K562 (cell line): Measurements from ENCODE around the gene TMEM123. TPM values are rescaled to one million over a fixed set of nuclear protein-coding genes. Genes with fewer than 3 reads are reported as not detected.

Experiments
- ATF6 ChIP-seq: sonication (generic); formaldehyde crosslinking; IDR thresholded peaks from 2 replicates; pipeline ENCODE4 v1.4.0; 2020; ENCODE audit warnings: mild to moderate bottlenecking, missing genetic modification reagents
- CREB1 ChIP-seq, 2 experiments: sonication (generic) in 1 of 2; formaldehyde crosslinking in 1 of 2; IDR thresholded peaks; 2 replicates each; pipeline versions ENCODE4 v1.6.1 to v1.8.0; 2012 to 2022; ENCODE audit warnings: inconsistent platforms in 1 of 2, mild to moderate bottlenecking in 1 of 2, missing genetic modification reagents in 1 of 2, moderate library complexity in 1 of 2
- FIP1L1 ChIP-seq: fragments of 200-400 bp; formaldehyde crosslinking; IDR thresholded peaks from 2 replicates; pipeline ENCODE4 v1.6.1; 2018; ENCODE audit warnings: mild to moderate bottlenecking, low read depth, low read length; ENCODE audit not compliant: poor library complexity, severe bottlenecking
- NFATC3 ChIP-seq: fragments of 450-650 bp; IDR thresholded peaks from 2 replicates; pipeline ENCODE4 v1.6.1; 2017; ENCODE audit warnings: mild to moderate bottlenecking
- NONO ChIP-seq, 2 experiments: fragments of 200-400 bp in 1 of 2; fragments of 450-650 bp in 1 of 2; formaldehyde crosslinking in 1 of 2; IDR thresholded peaks; 2 replicates each; pipeline ENCODE4 v1.6.1; 2017; ENCODE audit warnings: low read depth in 2 of 2, mild to moderate bottlenecking in 2 of 2, moderate library complexity in 2 of 2, low read length in 1 of 2
- POLR2H ChIP-seq: IDR thresholded peaks from 2 replicates; pipeline ENCODE4 v1.6.1; 2016; ENCODE audit warnings: missing genetic modification characterization, low read depth, mild to moderate bottlenecking, control low read depth, missing compliant biosample characterization, moderate library complexity
- RB1 ChIP-seq: fragments of 450-650 bp; IDR thresholded peaks from 2 replicates; pipeline ENCODE4 v1.6.1; 2017; ENCODE audit warnings: low read depth, mild to moderate bottlenecking
- SIRT6 ChIP-seq: IDR thresholded peaks from one replicate; pipeline ENCODE4 v1.6.1; 2012; ENCODE audit warnings: low read depth, mild to moderate bottlenecking, control low read depth, inconsistent platforms, low read length, moderate library complexity
- TAL1 ChIP-seq: fragments of 450-650 bp; IDR thresholded peaks from 2 replicates; pipeline ENCODE4 v1.6.1; 2016; ENCODE audit warnings: mild to moderate bottlenecking
- ZBTB7A ChIP-seq: IDR thresholded peaks from 2 replicates; pipeline ENCODE4 v1.6.1; 2011; ENCODE audit warnings: low read depth, mild to moderate bottlenecking, low read length, moderate library complexity, borderline replicate concordance; ENCODE audit not compliant: control insufficient read depth
- polyA plus RNA-seq, 8 experiments: library from polyadenylated mRNA; depleted of rRNA in 4 of 8; stranded (reverse) in 5 of 8; unstranded in 3 of 8; fragments of >200 nt; fragmentation: Nextera tagmentation in 2 of 8; fragmentation: Illumina TruSeq in 1 of 8; extraction: Ambion mirVana in 2 of 8; extraction: Trizol in 1 of 8; gene quantifications; 2 replicates each; pipeline versions ENCODE4 v1.2.1 to v1.2.3, GENCODE V29; 2011 to 2014; ENCODE audit warnings: inconsistent platforms in 1 of 8, missing spikeins in 1 of 8
- total RNA-seq, 7 experiments: library from RNA; depleted of rRNA in 6 of 7; stranded (reverse); fragments of >200 nt in 6 of 7; fragmentation: Illumina TruSeq in 2 of 7; extraction: Trizol in 2 of 7; gene quantifications; 2 replicates each; pipeline versions ENCODE4 v1.2.1 to v1.2.3, GENCODE V29; 2011 to 2021; ENCODE audit warnings: low replicate concordance in 1 of 7
- TF ChIP-seq, protein P1 (sequence below): fragments of 200-800 bp; sonication (Bioruptor generic); IDR thresholded peaks from 2 replicates; pipeline ENCODE4 v1.6.1; 2017; ENCODE audit warnings: missing genetic modification characterization, missing compliant biosample characterization
- TF ChIP-seq, protein P2 (sequence below): fragments of 450-650 bp; IDR thresholded peaks from 2 replicates; pipeline ENCODE4 v1.6.1; 2016
- TF ChIP-seq, protein P3 (sequence below), 2 experiments: IDR thresholded peaks; 2 replicates each; pipeline ENCODE4 v1.6.1; 2012; ENCODE audit warnings: improper control_type of control experiment in 2 of 2, low read depth in 2 of 2, low read length in 2 of 2, borderline replicate concordance in 1 of 2

Gene TMEM123
- total and polyA plus RNA-seq, 9 of the 15 experiments (the other 6 are each of a cell fraction or from before 2014, with no cell fraction given) = 19.8 to 344 (median 82.4) TPM

DNA sequence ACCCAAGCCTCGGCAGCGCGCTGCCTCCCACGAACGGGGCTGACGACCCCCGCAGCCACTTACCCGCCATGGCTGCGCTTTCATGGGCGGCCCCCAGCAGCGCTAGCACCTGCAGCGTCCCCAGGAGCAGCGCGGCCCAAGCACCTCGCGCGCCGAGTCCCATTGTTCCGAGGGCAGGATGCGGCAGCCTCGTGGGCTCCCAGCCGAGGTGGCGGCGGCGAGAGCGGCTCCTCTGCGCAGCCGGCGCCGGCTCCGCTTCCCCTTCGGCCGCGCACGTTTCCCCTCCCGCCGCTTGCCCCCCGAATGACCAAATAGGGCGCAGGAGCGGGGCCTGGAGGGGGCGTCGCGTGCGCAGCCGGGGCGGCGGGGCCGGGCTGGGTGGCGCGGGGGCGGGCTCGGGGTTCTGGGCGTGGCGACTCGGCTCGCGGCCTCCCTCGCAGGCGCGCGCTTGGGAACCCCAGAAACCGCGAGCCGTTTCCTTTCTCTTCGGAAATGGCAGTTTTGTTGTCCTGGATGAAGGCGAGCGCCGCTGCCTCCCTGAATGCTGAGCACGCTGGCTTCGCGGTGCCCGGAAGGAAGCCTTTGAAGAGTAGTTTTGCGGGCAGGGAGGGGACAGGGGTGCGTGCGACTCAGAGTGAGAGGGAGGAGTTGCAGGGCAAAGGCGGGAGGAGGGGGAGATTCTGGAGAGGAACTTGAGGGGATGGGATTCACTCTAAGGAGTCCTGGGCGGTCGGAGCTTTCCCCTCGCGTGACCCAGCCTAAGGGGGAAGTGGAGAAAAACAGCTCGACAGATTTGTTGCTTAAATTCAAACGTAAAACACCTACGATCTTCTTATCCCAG, at the start of gene TMEM123 (continued):
- no peak for TF ChIP-seq SIRT6
- TF ChIP-seq, protein P1, sequence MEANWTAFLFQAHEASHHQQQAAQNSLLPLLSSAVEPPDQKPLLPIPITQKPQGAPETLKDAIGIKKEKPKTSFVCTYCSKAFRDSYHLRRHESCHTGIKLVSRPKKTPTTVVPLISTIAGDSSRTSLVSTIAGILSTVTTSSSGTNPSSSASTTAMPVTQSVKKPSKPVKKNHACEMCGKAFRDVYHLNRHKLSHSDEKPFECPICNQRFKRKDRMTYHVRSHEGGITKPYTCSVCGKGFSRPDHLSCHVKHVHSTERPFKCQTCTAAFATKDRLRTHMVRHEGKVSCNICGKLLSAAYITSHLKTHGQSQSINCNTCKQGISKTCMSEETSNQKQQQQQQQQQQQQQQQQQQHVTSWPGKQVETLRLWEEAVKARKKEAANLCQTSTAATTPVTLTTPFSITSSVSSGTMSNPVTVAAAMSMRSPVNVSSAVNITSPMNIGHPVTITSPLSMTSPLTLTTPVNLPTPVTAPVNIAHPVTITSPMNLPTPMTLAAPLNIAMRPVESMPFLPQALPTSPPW = peak; percentile 82
- peak; percentile 79; the same call in 1 of the 2 replicates for TF ChIP-seq ZBTB7A
- TF ChIP-seq NFATC3 = no peak
- TF ChIP-seq CREB1 (IDR thresholded peaks at IDR 0.05) = no peak
- peak; percentile 31; the same call in 1 of the 2 replicates for TF ChIP-seq CREB1 (CRISPR knock-in tag; IDR thresholded peaks at IDR 0.05)
- peak; percentile 71 for TF ChIP-seq ATF6 (CRISPR knock-in tag)
- TF ChIP-seq FIP1L1 = peak; percentile 69
- 0 out of 2 replicates have a peak, but pooled peaks have one; percentile 20 for TF ChIP-seq RB1
- TF ChIP-seq, protein P2, sequence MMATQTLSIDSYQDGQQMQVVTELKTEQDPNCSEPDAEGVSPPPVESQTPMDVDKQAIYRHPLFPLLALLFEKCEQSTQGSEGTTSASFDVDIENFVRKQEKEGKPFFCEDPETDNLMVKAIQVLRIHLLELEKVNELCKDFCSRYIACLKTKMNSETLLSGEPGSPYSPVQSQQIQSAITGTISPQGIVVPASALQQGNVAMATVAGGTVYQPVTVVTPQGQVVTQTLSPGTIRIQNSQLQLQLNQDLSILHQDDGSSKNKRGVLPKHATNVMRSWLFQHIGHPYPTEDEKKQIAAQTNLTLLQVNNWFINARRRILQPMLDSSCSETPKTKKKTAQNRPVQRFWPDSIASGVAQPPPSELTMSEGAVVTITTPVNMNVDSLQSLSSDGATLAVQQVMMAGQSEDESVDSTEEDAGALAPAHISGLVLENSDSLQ = 0 out of 2 replicates have a peak, but pooled peaks have one; percentile 8
- TF ChIP-seq TAL1 = no peak
- no peak for TF ChIP-seq POLR2H (tag)
- TF ChIP-seq, protein P3, sequence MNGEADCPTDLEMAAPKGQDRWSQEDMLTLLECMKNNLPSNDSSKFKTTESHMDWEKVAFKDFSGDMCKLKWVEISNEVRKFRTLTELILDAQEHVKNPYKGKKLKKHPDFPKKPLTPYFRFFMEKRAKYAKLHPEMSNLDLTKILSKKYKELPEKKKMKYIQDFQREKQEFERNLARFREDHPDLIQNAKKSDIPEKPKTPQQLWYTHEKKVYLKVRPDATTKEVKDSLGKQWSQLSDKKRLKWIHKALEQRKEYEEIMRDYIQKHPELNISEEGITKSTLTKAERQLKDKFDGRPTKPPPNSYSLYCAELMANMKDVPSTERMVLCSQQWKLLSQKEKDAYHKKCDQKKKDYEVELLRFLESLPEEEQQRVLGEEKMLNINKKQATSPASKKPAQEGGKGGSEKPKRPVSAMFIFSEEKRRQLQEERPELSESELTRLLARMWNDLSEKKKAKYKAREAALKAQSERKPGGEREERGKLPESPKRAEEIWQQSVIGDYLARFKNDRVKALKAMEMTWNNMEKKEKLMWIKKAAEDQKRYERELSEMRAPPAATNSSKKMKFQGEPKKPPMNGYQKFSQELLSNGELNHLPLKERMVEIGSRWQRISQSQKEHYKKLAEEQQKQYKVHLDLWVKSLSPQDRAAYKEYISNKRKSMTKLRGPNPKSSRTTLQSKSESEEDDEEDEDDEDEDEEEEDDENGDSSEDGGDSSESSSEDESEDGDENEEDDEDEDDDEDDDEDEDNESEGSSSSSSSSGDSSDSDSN (IDR thresholded peaks at IDR 0.05; ENCODE audit: borderline replicate concordance in 1 of 2, low read depth in 2 of 2, low read length in 2 of 2) = peak; percentile 59 to 70; a peak in 2 of 4 replicates
- peak in 1 of 2 experiments; percentile 46; a peak in 1 of 4 replicates for TF ChIP-seq NONO (IDR thresholded peaks at IDR 0.05; ENCODE audit: low read depth in 2 of 2, low read length in 1 of 2)
